Measurements from ENCODE around the gene SYTL2. TPM values are rescaled to one million over a fixed set of nuclear protein-coding genes. Genes with fewer than 3 reads are reported as not detected.

Gene SYTL2
- total RNA-seq, 1 experiment from 2014 or later = 5.2 TPM

DNA sequence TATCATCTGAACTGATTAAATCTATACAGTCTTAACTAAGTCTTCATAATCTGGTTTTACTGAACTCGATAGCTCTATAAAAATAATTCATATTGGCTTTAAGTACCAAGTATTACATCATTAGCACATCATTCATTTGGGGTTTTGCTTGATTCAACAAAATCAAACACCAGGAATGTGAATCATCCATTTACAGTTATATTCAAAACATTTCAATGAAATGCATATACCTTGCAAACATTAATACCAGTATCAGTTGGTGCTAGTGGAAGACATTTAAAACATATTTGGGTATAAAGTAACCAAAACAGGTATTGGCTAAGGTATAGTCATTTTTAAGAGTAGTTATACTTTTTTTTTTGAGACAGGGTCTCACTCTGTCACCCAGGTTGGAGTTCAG is 112.7 kb downstream of the SYTL2 start:
- no peak for DNase-seq
- H3K56ac ChIP-seq (ENCODE audit: insufficient read length, low read depth, low read length) = no peak overlapping the region
- no peak for TF ChIP-seq CTCF (conservative IDR thresholded peaks at IDR 0.05)
- no peak overlapping the region for H4K8ac ChIP-seq (replicated peaks; ENCODE audit: insufficient read length, low read depth, low read length)
- H3K23ac ChIP-seq (ENCODE audit: insufficient read length, low read depth, low read length) = no peak overlapping the region
- H2AFZ ChIP-seq (ENCODE audit: low read length) = no peak overlapping the region
- no peaks in the 10 kb centered on the region for H3K27me3 ChIP-seq (ENCODE audit: insufficient read depth, low read length)
- Mint-ChIP-seq H3K4me1 (peaks cover 0 to 3% of the 10 kb centered on the region in 2 experiments; a peak in 2 of 4 replicates), H3K9me3 (peaks cover 0 to 2% of the 10 kb centered on the region in 2 experiments; a peak in 1 of 5 replicates), H3K4me3 (no peak overlapping the region), H3K27me3 (ENCODE audit: low read depth) (no peaks in the 10 kb centered on the region), H3K36me3 (ENCODE audit: insufficient read depth in 1 of 3, low read depth in 3 of 3) (no peaks in the 10 kb centered on the region), H3K27ac (no peak overlapping the region)
- H2BK15ac ChIP-seq (ENCODE audit: low read depth, low read length) = no peak overlapping the region
- no peaks in the 10 kb centered on the region for H3K79me1 ChIP-seq (ENCODE audit: insufficient read depth, low read depth, low read length, poor library complexity, severe bottlenecking)
- no peak overlapping the region for H4K91ac ChIP-seq (ENCODE audit: insufficient read length, low read depth, low read length)
- H3K27ac ChIP-seq (ENCODE audit: insufficient read length, low read depth, low read length) = no peak overlapping the region
- no peaks in the 10 kb centered on the region for H4K20me1 ChIP-seq (ENCODE audit: control insufficient read depth, insufficient read depth, insufficient read length)
- H3K9ac ChIP-seq (ENCODE audit: extremely low read depth, insufficient read length, low read length) = no peak overlapping the region
- H3K14ac ChIP-seq (ENCODE audit: insufficient read depth, low read length) = no peak overlapping the region
- H2BK12ac ChIP-seq (ENCODE audit: insufficient read length, low read depth, low read length) = no peak overlapping the region
- H2BK20ac ChIP-seq (ENCODE audit: low read depth, low read length, poor library complexity, severe bottlenecking) = no peak overlapping the region
- WGBS (ENCODE audit: extremely low coverage, insufficient read length, low lambda C conversion rate) = no CpG with 5 or more reads among the region's 1 CpG
- H3K23me2 ChIP-seq (ENCODE audit: insufficient read length, low read depth, low read length, poor library complexity, severe bottlenecking) = no peaks in the 10 kb centered on the region
- H3K4ac ChIP-seq (ENCODE audit: low read depth, low read length) = no peak overlapping the region
- no peak overlapping the region for H3K4me2 ChIP-seq (ENCODE audit: insufficient read depth, insufficient read length, low read length)
- H2BK5ac ChIP-seq (ENCODE audit: insufficient read length, low read length) = no peak overlapping the region
- no peaks in the 10 kb centered on the region for H3K9me3 ChIP-seq (ENCODE audit: control insufficient read depth, low read depth, low read length)
- H3K18ac ChIP-seq (ENCODE audit: insufficient read length, low read depth, low read length) = no peak overlapping the region
- no peak overlapping the region for H4K5ac ChIP-seq (ENCODE audit: insufficient read length, low read depth, low read length)
- H3K4me1 ChIP-seq (ENCODE audit: insufficient read depth, low read length) = no peaks in the 10 kb centered on the region; the same call in 1 of the 2 replicates
- H3T11ph ChIP-seq (ENCODE audit: low read length) = no peak overlapping the region
- H2BK120ac ChIP-seq (ENCODE audit: low read depth, low read length, poor library complexity, severe bottlenecking) = no peak overlapping the region
- no peak overlapping the region for H2AK5ac ChIP-seq (ENCODE audit: insufficient read length, low read length)
- no peaks in the 10 kb centered on the region for H3K79me2 ChIP-seq (ENCODE audit: insufficient read depth, low read length)
